GM20431 (cell line): ENCODE measurements around the gene MED31.
"Not testable (repeated sequence)": the region's sequence is repeated elsewhere in the genome, so short reads cannot be mapped to it uniquely, and the experiment has no call there.

Experiments used
- in situ Hi-C: fragments of 300-500 bp; cut with MseI, MboI; formaldehyde crosslinking; loops from one replicate; pipeline ENCODE4 v1.15.0; 2020; ENCODE audit warnings: low sequenced_read_pairs; ENCODE audit not compliant: unreplicated experiment

Gene MED31

GRCh38 chr17:6651354-6651918 lies at the start of gene MED31, which contains the start of gene C17orf100:
Gene MED31, minus strand, starts transcription at chr17:6651605. Its CDS starts 77 bp downstream, at chr17:6651528.
Gene C17orf100, plus strand, starts transcription at chr17:6651762. Its CDS starts 152 bp downstream, at chr17:6651914.
- in situ Hi-C loops = loop anchor here (25.0 kb wide), 2 partner anchors 186 to 361 kb away; partner anchors contain the start of genes BCL6B, RNASEK and TEKT1

- in situ Hi-C loops = no loop called here
These were observed 49.5 kb upstream of the MED31 start for GRCh38 chr17:6700948-6701307.

DNA sequence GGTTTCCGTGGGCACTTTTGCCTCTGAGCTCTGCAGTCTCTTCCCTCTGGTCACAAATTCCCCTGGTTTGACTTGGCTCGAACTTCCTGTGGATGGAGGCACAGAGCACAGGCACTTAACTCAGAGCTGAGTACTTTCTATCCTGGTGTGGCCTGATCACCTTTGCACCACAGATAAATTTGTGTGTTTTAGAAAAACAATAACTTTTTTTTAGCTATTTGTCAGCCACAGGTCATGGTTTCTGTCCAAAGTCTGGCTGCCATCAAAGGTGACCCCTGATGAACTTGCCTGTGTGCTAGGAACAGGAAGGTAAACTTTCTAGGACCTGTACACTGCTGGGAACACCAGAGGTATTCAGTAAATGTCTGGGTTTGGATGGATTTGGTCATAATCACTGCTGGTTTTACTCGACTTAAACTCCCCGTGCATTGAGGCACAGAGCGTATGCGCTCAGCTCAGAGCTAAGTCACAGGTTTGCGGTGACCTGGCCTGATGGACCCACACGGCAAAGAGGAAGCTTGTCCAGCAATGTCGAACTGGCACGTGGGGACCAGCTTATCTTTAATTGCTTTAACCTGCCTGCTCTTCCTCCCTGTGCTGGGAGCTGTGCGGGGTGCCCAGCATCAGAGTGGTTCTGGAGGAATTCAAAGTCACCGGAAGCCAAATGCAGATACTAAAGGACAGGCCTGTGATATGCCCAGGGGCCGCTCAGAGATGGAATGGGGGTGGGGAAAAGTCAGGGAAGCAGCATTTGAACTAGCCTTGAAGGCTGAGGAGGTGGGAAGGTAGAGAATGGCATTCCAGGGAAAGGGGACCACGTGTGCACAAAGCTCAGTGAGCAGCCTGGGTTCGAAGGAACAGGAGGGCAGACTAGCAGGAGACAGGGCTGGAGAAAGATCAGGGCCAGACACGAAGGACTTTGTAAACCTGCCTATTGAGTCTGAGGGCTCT lies 48.9 kb upstream of the MED31 start:
- in situ Hi-C loops = no loop called here

GRCh38 chr17:6698004-6698403 lies 46.6 kb upstream of the MED31 start:
- in situ Hi-C loops = no loop called here

GRCh38 chr17:6696906-6697305 lies 45.5 kb upstream of the MED31 start:
- in situ Hi-C loops = no loop called here

DNA sequence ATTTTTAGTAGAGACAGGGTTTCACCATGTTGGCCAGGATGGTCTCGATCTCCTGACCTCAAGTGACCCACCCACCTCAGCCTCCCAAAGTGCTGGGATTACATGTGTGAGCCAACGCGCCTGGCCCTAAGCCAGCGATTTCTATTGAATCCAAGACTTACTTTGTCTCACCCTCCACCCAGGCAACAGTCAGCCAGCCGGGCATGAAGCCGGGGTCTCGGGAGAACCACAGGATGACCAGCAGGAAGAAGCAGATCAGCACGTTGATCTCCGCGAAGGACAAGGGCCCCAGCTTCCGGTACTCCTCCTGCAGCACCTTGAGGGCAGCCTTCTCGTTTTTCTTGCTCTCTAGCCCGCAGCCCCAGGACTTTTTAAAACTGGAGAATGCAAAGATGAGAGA lies 44.2 kb upstream of the MED31 start:
- in situ Hi-C loops = no loop called here

- in situ Hi-C loops = no loop called here
These were observed 43.6 kb upstream of the MED31 start for GRCh38 chr17:6695051-6695450.

GRCh38 chr17:6691958-6692357 lies 40.6 kb upstream of the MED31 start:
- in situ Hi-C loops = not testable (repeated sequence)

DNA sequence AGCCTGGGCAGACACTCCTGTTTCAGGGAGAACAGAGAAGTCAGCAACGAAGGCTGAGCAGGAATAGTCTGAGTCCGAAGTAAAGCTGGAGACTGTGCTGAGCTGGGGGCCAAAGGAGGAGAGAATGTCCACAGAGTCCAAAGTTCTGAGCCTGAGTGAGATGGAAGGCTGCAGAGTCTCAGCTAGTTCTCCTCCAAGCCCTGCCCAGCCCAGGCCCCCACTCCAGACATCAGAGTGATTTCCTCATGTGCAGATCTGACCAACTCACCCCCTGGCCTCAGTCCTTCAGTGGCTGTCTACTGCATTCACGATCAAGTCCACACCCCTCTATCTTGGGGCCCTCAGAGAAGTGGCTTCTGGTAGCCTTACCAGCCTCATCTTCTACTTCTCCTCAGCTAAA lies 40.1 kb upstream of the MED31 start:
- in situ Hi-C loops = no loop called here

- in situ Hi-C loops = no loop called here
These were observed 39.2 kb upstream of the MED31 start for GRCh38 chr17:6690641-6691040.

DNA sequence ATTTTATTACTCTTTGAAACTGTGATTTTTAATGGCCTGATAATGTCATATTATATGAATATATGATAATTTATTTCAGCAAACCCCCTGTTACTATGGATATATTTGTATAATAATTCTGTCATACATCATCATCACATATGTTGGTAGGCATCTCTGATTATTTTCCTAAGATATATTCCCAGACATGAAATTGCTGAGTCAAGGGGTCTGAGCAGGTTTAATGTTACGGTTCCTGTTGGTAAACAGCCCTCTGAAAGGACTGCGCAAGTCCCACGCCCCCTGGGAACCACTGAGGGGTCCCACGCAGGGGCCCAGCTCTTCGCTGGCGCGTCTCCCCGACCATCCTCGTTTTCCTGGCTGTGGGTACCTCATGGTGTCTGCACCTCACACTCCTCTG lies 37.5 kb upstream of the MED31 start:
- in situ Hi-C loops = no loop called here

DNA sequence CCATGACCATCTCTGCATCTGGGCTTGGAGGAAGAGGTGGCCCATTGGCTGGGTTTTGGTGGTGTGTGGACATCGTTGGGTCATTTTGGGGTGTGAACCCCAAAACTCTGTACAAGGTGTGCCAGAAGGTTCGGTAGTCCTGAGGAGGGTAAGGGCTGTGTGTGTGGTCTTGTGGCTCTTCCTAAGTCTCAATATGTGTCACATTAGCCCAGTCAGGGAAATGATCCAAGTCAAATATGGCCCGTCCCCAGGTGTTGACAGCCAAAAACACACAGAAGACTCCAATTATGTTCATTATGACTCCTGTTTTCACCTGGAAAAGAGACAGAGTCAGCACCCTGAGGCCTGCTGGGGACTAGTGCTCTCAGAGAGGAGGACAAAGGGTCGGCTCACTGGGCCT lies 34.6 kb upstream of the MED31 start:
- in situ Hi-C loops = no loop called here

- in situ Hi-C loops = no loop called here
These were observed 33.7 kb upstream of the MED31 start for GRCh38 chr17:6684881-6685767.

- in situ Hi-C loops = no loop called here
These were observed 33.0 kb upstream of the MED31 start for GRCh38 chr17:6684460-6684783.

- in situ Hi-C loops = no loop called here
These were observed 32.5 kb upstream of the MED31 start for GRCh38 chr17:6683730-6684459.

- in situ Hi-C loops = no loop called here
These were observed 31.8 kb upstream of the MED31 start for GRCh38 chr17:6683081-6683684.

DNA sequence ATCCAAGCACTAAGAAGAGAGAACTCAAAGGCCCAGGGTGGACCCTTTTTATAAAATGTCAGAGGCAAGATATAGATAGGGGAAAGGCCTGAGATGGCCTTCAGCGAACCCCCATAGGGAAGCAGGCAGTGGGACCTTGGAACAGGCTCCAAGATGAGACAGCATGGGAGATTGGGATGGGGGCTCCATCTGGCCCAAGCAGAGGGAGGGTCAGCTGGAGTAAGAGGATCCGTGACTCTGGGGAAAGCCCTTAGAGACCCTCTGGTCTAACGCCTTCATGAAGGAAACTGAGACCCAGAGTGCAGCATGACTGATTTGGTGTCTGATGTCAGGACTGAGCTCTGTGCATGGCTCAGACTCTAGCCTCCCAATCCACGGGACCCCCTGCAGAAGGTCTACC lies 30.9 kb upstream of the MED31 start:
- in situ Hi-C loops = no loop called here

DNA sequence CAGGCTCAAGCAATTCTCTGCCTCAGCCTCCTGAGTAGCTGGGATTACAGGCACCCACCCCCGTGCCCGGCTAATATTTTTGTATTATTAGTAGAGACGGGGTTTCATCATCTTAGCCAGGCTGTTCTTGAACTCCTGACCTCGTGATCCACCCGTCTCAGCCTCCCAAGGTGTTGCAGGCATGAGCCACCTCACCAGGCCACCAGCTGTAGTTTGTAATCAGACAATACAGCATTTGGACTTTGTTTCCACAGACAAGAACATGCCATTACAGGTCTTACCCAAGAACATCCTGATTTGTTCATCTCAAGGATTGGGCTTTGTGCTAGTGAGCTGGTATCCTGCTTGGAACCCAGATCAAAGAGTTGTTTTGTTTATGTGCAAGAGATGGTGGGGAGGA lies 30.3 kb upstream of the MED31 start:
- in situ Hi-C loops = no loop called here

GRCh38 chr17:6681176-6681575 lies 29.8 kb upstream of the MED31 start:
- in situ Hi-C loops = no loop called here

DNA sequence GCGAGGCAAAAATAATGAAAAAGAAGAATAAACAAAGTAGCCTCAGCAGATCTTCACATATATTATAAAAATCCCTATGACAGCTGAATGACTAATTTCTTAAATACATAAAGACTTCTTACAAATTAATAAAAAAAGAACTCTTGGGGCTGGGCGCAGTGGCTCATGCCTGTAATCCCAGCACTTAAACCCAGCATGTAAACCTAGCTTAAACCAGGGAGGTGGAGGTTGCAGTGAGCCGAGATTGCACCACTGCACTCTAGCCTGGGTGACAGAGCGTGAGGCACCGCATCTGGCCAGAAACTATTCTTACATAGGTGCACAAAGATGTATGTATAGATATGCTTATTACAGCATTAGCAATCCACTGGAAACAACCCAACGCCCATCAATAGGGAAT lies 27.8 kb upstream of the MED31 start:
- in situ Hi-C loops = no loop called here
